CMK (cell line): ENCODE results near the gene FCN1.

Experiments
- DNase-seq: peaks from one replicate; pipeline ENCODE4 v3.0.0-alpha.2; 2010; ENCODE audit warnings: low read depth

FCN1 gene

GRCh38 chr9:134913713-134914500 lies 3.8 kb downstream of the FCN1 start:
- DNase-seq: no peak

DNA sequence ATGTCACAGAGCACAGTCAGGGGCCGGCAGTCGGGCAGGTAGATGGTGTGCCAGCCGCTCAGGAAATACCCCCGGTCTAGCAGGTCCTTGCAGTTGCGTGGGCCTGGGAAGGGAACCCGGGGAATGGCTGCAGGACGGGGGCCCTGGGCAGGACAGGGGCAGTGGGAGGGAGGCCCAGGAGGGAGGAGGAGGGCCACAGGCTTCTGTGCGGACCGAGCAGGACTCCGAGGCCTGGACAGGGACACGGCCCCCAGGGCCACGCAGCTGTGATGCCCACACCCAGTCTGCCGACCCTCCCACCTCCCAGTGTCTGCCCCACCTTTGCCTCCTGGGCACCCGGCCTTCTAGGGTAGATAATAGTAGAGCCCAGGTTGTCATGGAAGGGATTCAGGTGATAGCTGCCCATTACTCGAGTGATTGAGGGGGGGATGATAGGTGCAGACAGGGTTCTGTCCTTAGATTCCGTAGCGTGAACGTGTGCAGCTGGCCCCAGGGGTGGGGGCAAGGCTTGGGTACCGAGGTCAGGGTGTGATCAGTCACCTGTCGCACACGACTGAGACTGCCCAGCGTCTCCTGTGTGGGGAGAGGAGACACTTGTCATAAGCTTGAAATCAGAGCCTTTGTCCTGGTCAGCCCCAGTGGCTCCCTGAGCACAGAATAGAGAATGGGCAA lies 4.5 kb downstream of the FCN1 start:
- DNase-seq: no peak

- no peak for DNase-seq
Measured at GRCh38 chr9:134912126-134912840, 5.4 kb downstream of the FCN1 start.

- DNase-seq: no peak
Measured at GRCh38 chr9:134909511-134910481, 7.9 kb downstream of the FCN1 start.

GRCh38 chr9:134908524-134909309 lies 9.0 kb downstream of the FCN1 start:
- DNase-seq: no peak

DNA sequence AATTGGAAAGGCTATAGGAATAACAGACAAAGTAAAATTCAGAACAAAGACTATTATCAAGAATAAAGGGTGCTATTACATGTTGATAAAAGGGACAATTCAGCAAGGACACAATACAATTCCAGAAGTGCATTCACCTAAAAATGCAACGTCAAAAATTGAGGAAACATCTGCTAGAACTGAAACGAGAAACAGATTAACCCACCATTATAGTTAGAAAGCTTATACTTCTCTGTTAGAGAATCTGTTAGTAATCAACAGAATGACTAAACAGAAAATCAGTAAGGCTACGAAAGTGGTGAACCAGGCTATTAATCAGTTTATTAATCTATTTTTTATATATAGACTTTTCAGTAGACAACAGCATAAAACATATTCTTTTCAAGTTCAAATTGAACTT lies 14.8 kb downstream of the FCN1 start:
- DNase-seq: no peak

- DNase-seq: no peak
Measured at GRCh38 chr9:134899818-134900217, 17.9 kb downstream of the FCN1 start.

DNA sequence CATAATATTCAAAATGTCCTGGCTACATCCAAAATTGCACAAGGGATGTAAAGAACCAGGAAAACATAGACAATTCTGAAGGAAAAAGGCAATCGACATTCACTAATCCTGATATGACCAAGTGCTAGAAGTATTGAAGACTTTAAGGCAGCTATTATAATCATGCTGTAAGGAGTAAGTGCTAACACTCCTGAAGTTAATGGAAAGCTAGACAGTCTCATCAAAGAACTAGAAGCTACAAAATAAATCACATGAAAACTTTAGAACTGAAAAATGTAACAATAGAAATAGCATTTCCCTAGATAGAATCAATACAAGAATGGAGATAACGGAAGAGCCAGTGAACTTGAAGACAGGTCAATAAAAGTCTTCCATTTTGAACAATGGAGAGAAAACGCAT lies 18.5 kb downstream of the FCN1 start:
- DNase-seq: no peak

DNA sequence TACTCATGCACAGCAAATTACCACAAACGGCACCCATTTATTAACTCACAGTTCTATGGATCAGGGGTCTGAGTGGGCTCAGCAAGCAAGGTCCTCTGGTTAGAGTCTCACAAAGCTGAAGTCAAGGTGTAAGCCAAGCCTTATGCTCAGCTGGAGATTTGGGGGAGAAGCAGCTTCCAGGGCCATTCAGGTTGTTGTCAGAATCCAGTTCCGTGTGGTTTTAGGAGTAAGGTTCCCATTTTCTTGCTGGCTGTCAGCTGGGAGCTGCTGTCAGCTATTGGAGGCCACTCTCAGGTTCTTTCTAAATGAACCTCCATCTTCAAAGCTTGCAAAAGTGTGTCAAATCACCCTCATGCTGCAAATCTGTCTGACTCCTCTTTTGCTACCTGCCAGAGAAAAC lies 19.4 kb downstream of the FCN1 start:
- no peak for DNase-seq

DNA sequence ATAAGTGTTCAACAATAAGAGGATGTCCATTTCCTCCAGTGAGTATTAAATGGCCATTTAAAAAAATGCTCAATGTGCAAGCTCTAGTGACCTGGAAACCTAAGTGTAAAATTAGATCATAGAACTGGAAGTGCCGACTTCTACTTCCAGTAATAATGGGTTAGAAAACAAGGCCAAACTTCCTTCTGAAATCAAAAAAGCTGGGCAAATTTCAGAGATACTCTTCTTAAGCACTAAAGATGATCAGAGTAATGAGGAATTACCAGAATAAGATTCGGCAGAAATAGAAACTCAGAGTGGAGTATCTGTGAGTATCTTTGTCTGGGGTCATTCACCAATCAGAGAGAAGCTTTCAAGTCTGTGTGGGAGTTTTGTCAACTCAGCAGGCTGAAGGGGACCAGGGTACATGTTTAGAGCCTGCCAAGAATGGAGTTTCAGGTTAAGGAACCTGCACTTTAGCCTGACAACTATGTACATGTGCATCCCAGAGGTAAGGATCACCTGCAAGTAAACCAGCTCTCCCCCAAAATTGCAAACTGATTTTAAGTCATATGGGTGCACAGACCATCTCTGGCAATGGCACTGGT lies 20.0 kb downstream of the FCN1 start:
- DNase-seq: no peak

- no peak for DNase-seq
Measured at GRCh38 chr9:134896834-134897583, 20.7 kb downstream of the FCN1 start.

DNA sequence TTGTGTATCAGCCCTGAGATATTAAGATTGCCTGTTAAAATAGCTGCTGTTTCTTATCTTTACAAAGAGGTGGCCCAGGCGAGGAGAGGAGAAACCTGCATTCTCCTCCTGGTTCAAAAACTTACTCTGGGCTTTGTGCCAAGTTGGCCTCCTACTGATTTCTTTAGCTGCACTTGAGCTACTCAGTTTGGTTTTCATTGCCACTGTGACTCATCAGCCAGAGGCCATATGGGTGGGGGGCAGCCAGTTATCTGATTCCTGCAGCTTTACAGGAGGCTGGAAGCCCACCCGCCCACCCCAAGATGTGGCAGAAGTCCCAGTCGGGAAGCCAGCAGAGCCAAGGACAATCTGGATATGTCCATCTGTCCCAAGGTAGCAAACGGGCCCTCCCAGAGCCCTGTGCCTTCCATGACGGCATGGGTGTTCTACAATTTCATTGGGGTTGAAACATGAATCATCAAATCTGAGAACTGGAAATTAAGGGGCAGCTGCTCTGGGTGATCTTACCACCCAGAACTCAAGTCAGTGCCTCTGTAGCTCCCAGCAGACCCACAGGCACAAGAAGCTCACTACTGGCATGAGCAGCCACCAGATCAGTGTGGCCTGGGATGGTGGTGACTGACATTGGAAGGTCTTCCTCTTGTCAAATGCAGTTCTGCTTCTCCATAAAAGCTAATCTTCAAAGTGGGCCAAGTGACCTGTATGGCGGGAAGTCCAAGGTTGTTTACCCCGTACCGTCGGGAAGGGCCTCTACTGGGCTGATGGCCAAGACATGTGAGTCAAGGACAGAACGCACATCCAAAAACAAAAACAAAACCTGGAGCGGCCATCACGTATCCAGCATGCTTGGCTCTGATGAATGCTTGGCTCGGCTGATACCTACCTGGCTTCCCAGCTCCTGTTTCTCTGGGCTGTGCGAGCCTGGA lies 21.5 kb downstream of the FCN1 start:
- DNase-seq: no peak

DNA sequence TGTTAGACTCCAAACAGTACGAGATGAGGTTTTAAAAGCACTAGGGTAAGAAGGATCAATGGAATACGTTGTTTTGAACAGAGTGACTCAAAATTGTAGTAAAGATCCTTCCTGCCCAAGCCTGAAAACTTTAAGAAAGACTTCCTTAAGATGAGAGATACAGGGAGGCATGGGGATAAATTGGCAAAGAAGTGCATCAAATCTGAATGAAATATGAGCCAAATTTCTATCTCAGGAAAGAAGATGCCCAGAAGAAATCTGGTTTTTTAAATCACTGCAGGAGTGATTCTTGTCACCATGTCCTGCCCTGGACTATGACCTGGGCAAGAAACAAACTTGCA lies 22.2 kb downstream of the FCN1 start:
- DNase-seq: no peak

- DNase-seq: no peak
Measured at GRCh38 chr9:134895097-134895496, 22.6 kb downstream of the FCN1 start.

DNA sequence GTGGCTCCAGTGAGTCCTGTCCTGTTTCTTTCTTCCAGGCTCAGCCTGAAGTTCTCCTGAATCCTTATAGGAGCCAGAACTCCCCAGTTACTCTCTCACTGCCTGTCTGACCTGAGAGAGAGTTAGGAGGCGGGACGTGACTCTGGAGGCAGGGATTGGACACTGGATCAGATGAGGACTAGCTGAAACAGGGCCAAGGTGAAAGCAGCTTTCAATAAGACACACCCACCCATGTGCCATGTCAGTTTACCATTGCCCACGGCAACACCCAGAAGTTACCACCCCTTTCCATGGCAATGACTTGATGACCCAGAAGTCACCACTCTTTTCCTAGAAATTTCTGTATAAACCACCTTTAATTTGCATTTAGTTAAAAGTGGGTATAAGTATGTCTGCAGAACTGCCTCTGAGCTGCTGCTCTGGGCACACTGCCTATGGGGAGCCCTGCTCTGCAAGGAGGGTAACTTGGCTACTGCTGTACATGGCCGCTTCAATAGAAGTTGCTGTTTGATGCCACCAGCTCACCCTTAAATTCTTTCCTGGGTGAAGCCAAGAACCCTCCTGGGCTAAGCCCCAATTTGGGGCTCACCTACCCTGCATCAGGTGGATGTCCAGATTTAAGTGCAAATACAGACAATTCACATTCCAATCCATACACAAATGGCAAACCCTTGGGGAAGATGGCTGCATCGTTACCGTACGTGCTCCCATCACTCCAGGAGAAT lies 23.4 kb downstream of the FCN1 start:
- no peak for DNase-seq

DNA sequence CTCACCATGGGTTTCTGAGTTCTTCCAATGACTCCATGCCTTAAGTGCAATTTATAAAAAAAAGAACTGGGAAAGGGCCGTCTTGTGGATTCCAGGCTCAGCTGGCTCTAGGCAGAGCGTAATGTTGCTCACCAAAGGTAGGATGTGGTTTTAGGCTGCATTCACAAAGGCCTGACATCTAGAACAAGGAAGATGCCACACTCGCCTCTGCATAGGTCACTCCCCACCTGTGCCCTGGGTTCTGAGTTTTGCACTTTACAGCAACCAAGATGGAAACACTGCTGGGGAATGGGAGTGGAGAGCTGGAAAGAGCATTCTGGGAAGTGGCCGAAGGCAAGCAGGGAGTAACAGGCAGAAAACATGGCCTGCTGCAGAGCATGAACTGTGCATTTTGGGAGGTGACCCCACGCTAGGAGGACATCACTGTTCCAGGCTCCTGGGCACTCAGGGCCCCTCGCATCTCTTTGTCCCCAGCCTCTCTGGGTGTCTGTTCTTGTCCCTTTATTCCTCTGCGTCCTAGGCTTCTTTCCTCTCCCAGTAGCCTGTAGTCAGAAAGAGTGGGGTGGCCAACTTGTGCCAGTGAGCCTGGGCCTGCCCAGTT lies 24.8 kb downstream of the FCN1 start:
- DNase-seq: no peak

DNA sequence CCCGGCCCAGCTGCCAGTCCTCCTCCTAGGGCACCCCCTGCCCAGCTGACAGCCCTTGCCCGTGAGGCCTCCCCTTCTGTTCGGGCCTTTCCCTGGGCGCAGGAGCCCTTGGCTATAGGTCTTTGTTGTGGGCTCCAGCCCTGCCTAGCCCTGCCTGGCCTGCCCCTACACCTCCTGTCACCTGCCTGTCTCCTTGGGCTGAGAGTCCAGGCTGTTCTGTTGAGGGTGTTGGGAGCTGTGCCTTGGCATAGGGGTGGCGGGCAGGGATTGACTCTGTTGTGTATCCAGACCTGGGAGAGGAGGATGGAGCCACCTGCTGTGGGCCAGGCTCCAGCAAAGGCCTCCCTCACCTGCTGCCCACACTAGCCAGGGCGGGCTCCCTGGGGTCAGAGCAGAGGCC lies 25.5 kb downstream of the FCN1 start:
- no peak for DNase-seq

DNA sequence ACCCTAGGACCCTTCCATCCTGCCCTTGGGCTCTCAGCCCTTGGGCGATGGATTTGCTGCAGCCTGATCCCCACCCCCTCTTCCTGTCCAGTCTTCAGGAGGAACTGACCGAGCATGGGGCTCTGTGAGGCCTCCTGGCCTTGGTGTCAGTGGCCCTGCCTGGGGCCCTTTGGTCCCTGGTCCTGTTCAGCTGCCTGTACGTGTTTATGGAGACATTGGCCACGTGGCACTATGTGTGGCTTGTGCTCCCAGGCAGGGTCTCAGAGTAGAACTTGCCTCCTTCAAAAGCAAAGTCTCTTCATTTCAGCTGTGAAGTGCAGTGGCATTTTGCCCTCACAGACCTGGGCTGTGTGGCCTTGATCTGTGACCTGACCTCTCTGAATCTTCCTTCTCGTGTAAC lies 26.0 kb downstream of the FCN1 start:
- DNase-seq: no peak
